SK-N-SH treated with all-trans-retinoic acid at 6 μM for 48 hours (cell line): Measurements from ENCODE around the gene PRSS2.
"Not testable (repeated sequence)": the region's sequence is repeated elsewhere in the genome, so short reads cannot be mapped to it uniquely, and the experiment has no call there.

Source experiments
- ATAC-seq: fragments of 200-7000 bp; cut with Tn5 transposase; 3 replicates; pipeline ENCODE4 v1.9.1; 2020; ENCODE audit warnings: mild to moderate bottlenecking, moderate library complexity
- ARNTL ChIP-seq: fragments of 450-650 bp; formaldehyde crosslinking; IDR thresholded peaks from 2 replicates; pipeline ENCODE4 v1.5.0; 2020; ENCODE audit warnings: low read depth, mild to moderate bottlenecking, moderate library complexity, borderline replicate concordance
- BACH2 ChIP-seq: fragments of 250-450 bp; sonication (Bioruptor Pico); IDR thresholded peaks from 2 replicates; pipeline ENCODE4 v1.9.0; 2021; ENCODE audit warnings: mild to moderate bottlenecking, borderline replicate concordance
- CSDC2 ChIP-seq: fragments of 250-450 bp; sonication (Bioruptor Pico); IDR thresholded peaks from 2 replicates; pipeline ENCODE4 v1.5.0; 2020; ENCODE audit warnings: mild to moderate bottlenecking, moderate library complexity
- GLIS3 ChIP-seq: fragments of 250-450 bp; sonication (Bioruptor Pico); IDR thresholded peaks from 2 replicates; pipeline ENCODE4 v1.5.0; 2020; ENCODE audit warnings: mild to moderate bottlenecking, moderate library complexity
- OSR1 ChIP-seq: fragments of 250-450 bp; sonication (Bioruptor Pico); IDR thresholded peaks from 2 replicates; pipeline ENCODE4 v1.8.0; 2022; ENCODE audit warnings: moderate library complexity, mild to moderate bottlenecking, inconsistent platforms
- PATZ1 ChIP-seq: fragments of 250-450 bp; sonication (Bioruptor Pico); IDR thresholded peaks from 2 replicates; pipeline ENCODE4 v1.8.0; 2020; ENCODE audit warnings: mild to moderate bottlenecking, moderate library complexity, borderline replicate concordance
- PPARA ChIP-seq: fragments of 250-450 bp; sonication (Bioruptor Pico); IDR thresholded peaks from 2 replicates; pipeline ENCODE4 v1.5.0; 2020; ENCODE audit warnings: mild to moderate bottlenecking, borderline replicate concordance
- RARB ChIP-seq: fragments of 250-450 bp; sonication (Bioruptor Pico); IDR thresholded peaks from 2 replicates; pipeline ENCODE4 v1.8.0; 2021; ENCODE audit warnings: mild to moderate bottlenecking, moderate library complexity
- SNAI2 ChIP-seq: fragments of 250-450 bp; sonication (Bioruptor Pico); IDR thresholded peaks from 2 replicates; pipeline ENCODE4 v1.5.0; 2020; ENCODE audit warnings: mild to moderate bottlenecking, moderate library complexity
- TCF4 ChIP-seq: fragments of 250-450 bp; sonication (Bioruptor Pico); IDR thresholded peaks from 2 replicates; pipeline ENCODE4 v1.8.0; 2021; ENCODE audit warnings: mild to moderate bottlenecking, moderate library complexity, borderline replicate concordance
- TOX ChIP-seq: fragments of 250-450 bp; sonication (Bioruptor Pico); IDR thresholded peaks from 2 replicates; pipeline ENCODE4 v1.8.0; 2021; ENCODE audit warnings: mild to moderate bottlenecking, moderate library complexity, borderline replicate concordance
- TSHZ2 ChIP-seq: fragments of 250-450 bp; sonication (Bioruptor Pico); IDR thresholded peaks from 2 replicates; pipeline ENCODE4 v1.5.0; 2020; ENCODE audit warnings: mild to moderate bottlenecking, moderate library complexity
- ZC3H10 ChIP-seq: fragments of 250-450 bp; sonication (Bioruptor Pico); IDR thresholded peaks from 2 replicates; pipeline ENCODE4 v1.5.1; 2021; ENCODE audit warnings: mild to moderate bottlenecking, moderate library complexity
- ZFP3 ChIP-seq: fragments of 250-450 bp; sonication (Bioruptor Pico); IDR thresholded peaks from 2 replicates; pipeline ENCODE4 v1.5.0; 2020; ENCODE audit warnings: mild to moderate bottlenecking, moderate library complexity
- ZFP30 ChIP-seq: fragments of 450-650 bp; formaldehyde crosslinking; IDR thresholded peaks from 2 replicates; pipeline ENCODE4 v1.5.0; 2022; ENCODE audit warnings: mild to moderate bottlenecking, moderate library complexity
- ZNF565 ChIP-seq: fragments of 450-650 bp; formaldehyde crosslinking; conservative IDR thresholded peaks from 2 replicates; pipeline ENCODE4 v1.5.0; 2020; ENCODE audit warnings: low read depth, mild to moderate bottlenecking, moderate library complexity
- ZNF70 ChIP-seq: fragments of 450-650 bp; formaldehyde crosslinking; IDR thresholded peaks from 2 replicates; pipeline ENCODE4 v1.5.0; 2020; ENCODE audit warnings: mild to moderate bottlenecking, moderate library complexity
- TF ChIP-seq, protein P1 (sequence below): fragments of 250-450 bp; sonication (Bioruptor Pico); IDR thresholded peaks from 2 replicates; pipeline ENCODE4 v1.5.1; 2021; ENCODE audit warnings: mild to moderate bottlenecking, moderate library complexity

The PRSS2 gene

DNA sequence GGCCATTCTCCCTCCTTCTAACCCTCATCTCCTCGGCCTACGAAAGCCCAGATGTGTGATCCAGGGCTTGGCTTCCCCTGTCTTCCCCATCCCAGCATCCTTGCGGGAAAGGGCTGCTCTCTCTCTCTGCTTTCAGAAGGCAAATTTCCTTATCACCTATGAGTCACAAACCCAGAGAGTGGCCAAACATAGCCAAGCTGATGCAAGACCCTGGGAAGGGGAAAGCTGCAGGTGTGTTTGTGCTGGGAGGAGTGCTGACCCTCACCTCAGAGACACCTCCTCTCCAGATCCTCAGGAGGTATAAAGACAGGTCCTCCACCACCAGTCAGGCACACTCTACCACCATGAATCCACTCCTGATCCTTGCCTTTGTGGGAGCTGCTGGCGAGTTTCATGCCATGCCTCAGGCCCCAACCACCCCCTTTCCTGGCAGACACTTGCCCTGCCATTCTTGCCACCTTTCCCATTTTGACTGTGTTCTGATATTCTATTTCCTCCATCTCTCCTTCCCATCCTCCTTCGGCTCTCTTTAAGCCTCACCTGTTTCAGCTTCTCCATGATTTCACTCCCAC lies 10.6 kb upstream of the PRSS2 start:
- ATAC-seq = no peak
- TF ChIP-seq SNAI2 (CRISPR knock-in tag) = no peak
- TF ChIP-seq TSHZ2 (CRISPR knock-in tag) = no peak
- TF ChIP-seq OSR1 = no peak
- TF ChIP-seq TCF4 (CRISPR knock-in tag) = no peak
- no peak for TF ChIP-seq CSDC2 (CRISPR knock-in tag)
- TF ChIP-seq, all 23 proteins: peak for 0

- not testable (repeated sequence) for ATAC-seq
These were observed 9.2 kb upstream of the PRSS2 start for GRCh38 chr7:142761606-142762005.

DNA sequence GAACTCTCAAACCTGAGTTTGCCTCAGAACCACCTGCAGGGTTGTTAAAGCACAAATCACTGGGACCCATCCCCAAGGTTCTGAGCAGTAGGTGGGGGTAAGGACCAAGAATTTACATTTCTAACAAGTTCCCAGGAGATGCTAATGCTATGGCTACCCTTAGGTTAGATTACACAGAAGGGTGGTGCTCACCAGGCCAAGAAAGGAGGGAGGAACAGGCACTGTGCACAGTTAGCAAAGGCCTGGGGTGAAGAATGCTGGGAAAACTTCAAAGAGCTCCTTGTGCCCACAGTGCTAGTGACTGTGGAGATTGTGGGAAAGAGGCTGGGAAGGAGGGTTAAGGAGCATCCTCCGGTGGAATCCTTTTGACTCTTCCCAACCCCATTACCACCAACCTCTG lies 8.7 kb upstream of the PRSS2 start:
- TF ChIP-seq ARNTL (CRISPR knock-in tag) (no peak), TCF4 (CRISPR knock-in tag) (no peak), BACH2 (CRISPR knock-in tag) (no peak), ZNF70 (no peak), PATZ1 (no peak), TOX (CRISPR knock-in tag) (no peak), ZC3H10 (no peak), OSR1 (no peak)
- ATAC-seq = no peak

DNA sequence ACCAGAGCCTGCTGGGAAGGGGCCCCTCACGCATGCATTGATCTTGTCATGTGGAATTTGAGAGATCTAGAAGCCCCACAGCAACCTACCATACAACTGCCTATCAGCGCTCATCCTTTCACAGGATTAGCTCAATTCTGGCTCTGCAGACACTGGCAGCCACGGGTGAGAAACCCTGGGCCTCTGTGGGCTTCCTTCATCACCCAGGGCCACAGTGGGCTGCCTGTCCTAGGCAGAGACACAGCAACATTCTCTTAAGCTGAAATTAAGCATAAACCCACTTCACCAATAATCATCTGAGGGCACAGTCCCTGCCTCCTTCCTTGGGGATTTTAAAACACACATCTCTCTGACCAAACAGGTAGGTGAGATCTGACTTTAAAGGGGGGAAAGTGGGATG lies 3.3 kb upstream of the PRSS2 start:
- ATAC-seq = no peak
- TF ChIP-seq ZNF565 (CRISPR knock-in tag) (no peak), GLIS3 (CRISPR knock-in tag) (no peak), ZFP30 (no peak), ARNTL (CRISPR knock-in tag) (no peak), PPARA (CRISPR knock-in tag) (no peak), CSDC2 (CRISPR knock-in tag) (no peak), PATZ1 (no peak), ZNF70 (no peak), RARB (no peak)

DNA sequence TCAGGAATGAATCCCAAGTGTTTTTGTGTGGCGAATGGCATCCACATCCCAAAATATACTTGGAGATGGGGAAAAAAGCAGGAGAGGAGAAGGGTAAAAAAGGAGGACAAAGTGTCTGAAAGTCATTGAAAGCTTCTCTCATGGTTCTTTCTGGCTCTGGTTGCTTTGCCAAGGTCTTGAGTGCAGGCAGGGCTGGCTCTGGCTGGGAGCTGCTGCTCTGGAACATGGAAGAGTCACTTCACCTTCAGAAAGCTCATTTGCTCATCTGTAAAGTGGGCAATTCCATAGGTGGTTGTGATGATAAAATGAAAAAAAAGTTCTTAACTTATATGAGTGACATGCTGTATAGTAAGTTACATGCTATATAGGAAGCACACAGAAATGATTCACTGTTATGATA lies 2.9 kb upstream of the PRSS2 start:
- no peak for ATAC-seq
- TF ChIP-seq ZFP3 (CRISPR knock-in tag) = no peak
- no peak for TF ChIP-seq PATZ1
- TF ChIP-seq, protein P1, sequence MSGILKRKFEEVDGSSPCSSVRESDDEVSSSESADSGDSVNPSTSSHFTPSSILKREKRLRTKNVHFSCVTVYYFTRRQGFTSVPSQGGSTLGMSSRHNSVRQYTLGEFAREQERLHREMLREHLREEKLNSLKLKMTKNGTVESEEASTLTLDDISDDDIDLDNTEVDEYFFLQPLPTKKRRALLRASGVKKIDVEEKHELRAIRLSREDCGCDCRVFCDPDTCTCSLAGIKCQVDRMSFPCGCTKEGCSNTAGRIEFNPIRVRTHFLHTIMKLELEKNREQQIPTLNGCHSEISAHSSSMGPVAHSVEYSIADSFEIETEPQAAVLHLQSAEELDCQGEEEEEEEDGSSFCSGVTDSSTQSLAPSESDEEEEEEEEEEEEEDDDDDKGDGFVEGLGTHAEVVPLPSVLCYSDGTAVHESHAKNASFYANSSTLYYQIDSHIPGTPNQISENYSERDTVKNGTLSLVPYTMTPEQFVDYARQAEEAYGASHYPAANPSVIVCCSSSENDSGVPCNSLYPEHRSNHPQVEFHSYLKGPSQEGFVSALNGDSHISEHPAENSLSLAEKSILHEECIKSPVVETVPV (CRISPR knock-in tag) = no peak
- TF ChIP-seq, all 23 proteins: peak for 0

- not testable (repeated sequence) for ATAC-seq
These were observed 1.9 kb upstream of the PRSS2 start for GRCh38 chr7:142768885-142769284.
